ENCODE results near the gene MYLK4.

The MYLK4 gene

DNA sequence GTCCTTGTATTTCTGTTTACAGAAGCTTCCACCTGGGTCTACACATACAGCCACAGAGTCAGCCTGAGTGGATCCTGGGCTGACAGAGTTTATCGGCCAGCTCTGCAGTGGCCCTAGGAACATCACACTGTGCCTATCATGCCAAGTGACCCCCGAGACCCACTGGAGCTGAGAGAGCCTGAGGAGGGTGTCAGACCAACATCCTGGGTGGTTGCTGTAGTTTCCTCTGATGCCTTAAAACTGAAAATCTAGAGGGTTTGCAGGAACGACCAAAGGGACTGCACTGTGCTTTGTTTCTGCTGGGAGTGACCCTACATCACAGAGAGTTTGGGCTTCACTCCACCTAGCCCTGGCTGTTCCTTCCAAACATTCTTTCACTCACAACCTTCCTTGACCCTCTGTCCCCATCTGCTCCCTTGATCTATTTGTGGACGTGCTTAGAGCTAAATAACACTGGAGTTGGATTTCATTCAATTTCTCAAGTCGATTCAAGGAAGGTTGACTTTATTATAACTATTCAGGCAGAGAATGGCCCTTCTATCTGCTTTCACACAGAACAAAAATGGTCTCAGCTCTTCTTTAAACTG lies 18.1 kb downstream of the MYLK4 start:
- DNase-seq = no peak

DNA sequence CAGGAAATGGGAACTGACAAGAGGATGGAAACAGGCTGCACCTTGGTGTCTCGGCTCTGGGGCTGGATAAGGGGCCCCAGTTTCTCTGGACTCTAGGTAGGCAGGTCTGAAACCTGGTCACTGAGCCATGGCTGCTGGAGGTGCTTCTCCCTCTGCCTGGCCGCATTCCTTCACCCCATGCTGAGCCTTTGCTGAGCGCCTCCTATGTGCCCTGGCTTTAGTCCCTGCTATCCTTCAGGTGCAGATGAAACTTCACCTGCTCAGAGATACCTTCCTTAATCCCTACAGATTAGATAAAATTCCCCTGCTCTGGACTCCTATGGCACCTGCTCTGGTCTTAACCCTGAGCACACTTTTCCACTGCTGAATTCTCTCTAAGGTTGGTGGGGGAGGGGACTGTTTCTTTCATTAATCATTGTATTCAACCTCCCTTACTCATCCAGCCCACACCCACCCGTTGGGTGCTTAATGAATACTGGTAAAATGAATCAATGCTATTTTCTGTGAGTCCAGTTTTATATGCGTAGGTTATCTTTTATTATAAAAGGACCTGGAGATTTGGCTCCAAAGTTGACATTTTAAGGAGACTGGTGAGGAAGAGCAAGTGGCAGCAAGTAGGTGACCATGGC lies 19.3 kb downstream of the MYLK4 start:
- no peak for DNase-seq

DNA sequence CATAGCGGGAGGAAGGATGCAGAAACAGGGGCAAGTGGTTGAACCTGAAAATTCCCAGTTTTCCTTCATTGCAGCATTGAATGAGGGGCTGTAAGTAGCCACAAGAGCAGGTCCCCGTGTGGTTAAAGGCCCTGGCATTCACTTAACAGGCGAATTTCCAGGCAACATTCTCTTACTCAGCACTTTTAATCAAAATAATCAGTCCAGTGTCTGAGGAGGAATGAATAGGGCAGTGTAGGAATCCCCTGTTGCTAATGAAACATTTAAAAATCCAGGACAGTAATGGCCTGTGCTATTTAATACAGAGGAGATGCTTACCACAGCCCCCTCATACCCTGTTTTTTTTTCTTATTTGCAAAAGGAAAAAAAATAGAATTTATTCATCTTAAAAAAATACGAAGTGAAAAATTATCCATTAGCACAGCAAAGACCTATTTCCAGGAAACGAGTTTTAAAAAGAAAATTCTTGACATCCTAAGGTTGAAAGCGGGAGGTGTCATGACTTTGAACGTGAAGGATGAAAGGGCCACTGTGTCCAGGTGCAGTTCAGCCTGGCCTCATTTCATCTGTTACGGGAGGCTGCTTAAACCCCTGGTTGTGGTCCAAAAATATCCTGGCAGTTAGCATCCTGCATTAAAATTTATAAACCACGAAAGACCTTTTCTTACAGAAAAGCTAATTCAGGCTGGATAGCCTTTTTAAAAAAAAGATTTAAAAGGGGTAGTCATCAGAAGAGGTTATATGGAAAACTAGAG lies 20.2 kb downstream of the MYLK4 start:
- DNase-seq = no peak

DNA sequence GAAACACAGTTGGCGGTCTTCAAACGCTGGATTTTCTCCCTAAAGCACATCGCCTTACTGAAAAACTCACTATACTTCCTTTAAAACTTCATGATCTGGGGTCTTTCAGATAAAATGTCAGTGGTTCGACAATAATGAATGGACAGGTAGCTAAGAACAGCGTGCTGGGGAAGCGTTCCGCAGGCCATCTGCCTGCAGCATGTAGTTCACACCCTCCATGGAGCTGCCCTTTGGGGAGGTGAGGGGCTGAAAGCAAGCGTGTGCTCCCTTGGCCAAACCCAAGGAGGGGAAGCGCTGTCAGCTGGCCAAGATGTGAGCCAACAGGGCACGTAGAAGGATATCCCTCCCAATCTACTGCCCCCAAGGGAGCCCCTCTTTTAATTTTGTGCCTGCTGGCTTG lies 20.8 kb downstream of the MYLK4 start:
- DNase-seq = no peak

DNA sequence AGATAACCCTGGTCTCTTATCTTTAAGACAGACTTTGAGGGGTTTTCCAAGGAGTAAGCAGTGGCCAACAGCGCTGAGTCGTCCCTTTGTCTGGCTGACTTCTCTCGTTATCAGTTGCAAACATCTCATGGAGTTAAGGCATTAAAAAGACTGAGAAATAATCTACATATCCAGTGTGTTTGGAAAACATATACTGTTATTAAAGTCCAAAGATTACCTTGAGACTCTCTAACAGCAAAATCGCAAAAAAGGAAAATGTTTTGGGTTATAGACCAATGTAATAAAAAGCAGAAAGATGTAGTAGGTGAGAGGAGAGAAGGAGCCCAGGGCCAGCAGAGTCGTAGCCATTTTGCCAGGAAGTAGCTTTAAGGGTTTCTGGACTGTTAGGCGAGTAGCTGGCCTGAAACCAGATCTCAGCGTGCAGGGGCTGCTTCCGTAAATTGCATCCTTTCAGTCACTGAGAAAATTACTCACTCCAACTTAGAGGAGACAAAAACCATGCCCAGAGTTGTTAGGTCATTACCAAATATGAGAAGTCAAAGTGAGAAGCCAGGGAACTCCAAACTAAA lies 24.6 kb downstream of the MYLK4 start:
- no peak for DNase-seq

DNA sequence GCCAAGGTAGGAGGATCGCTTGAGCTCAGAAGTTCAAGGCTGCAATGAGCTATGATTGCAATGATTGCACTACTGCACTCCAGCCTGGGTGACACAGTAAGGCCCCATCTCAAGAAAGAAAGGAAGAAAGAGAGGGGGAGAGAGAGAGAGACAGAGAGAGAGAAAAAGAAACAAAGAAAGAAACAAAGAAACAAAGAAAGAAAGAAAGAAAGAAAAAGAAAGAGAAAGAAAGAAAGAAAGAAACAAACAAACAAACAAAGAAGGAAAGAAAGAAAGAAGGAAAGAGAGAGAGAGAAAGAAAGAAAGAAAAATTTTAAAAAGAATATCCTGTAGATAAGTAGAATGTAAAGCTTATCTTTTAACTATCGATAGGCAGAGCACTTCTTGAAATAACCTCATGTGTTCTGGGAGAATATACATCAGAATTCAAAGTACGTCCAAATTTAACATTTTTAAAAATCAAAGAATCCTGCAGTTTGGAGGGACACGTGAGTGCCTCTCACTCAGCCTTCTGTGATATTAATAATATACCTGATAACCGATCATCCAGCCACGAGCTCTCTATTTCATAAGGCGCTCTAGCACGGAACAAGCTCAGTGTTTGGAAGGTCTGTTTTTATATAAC lies 25.2 kb downstream of the MYLK4 start:
- DNase-seq = no peak

DNA sequence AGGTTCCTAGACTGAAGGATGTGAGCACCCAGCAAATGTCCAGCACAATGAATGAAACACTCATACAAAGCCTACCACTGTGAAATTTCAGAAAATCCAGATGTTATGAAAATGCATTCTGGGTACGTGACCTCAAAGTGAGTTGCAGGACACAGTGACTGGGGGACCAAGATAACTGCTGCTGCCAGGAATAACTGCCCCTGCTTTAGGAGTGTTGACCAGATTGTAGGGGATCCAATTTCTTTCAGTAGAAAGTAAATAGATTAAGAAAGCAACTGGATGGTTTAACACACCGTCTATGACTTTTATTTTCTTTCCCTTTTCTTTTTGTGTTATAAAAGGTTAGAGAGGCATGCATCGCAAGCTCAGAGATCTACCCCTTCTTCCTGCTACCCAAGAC lies 29.5 kb downstream of the MYLK4 start:
- DNase-seq = no peak

DNA sequence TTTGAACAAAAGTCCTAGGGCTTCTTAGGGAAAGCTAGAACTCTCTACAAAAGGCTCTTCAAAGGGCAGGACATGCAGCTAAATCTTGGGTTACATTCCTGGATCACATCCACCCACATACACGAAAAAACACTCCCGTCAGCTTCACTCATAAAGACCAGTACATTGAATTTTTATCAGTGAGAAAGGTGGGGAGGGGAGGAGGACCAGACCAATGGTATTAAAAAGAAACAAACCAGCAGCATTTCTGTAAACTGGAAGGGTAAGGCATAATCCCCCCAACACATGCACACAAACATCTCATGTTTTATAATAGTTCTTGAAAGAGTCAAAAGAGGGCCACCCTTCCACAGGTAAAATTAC lies 31.6 kb downstream of the MYLK4 start:
- DNase-seq = no peak

DNA sequence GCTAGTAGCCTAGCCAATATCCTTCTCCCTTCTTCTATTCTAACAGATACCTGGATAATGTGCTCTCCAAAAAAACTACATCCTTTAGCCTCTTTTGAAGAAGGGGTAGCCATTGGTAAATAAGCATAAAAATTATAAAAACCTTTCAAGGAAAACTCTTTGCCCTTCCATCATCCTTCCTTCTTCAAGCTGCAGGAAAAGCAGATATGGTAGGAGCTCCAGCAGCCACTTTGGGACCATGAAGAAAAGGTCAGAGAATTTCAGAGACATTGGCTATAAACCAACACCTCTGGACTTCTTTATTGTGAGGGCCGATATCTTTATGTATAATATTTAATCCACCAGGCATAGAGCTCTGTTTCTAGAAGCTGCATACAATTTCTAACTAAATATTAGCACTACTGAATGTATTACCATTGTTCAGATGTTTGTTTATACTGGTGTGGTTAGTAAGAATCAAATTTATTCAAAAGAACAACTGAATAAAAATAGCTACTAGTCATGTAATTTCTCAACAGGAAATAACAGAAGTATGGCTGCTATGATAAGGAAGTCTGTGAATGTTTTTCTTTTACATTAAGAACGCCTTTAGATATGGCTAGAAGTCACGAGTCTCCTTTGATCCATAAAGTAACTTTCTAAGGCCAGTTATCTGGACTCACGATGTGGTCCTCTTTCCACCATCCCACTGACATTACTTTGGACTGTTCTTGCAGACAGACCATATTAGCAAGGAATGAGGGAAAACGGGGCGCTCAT lies 32.2 kb downstream of the MYLK4 start:
- DNase-seq = no peak

DNA sequence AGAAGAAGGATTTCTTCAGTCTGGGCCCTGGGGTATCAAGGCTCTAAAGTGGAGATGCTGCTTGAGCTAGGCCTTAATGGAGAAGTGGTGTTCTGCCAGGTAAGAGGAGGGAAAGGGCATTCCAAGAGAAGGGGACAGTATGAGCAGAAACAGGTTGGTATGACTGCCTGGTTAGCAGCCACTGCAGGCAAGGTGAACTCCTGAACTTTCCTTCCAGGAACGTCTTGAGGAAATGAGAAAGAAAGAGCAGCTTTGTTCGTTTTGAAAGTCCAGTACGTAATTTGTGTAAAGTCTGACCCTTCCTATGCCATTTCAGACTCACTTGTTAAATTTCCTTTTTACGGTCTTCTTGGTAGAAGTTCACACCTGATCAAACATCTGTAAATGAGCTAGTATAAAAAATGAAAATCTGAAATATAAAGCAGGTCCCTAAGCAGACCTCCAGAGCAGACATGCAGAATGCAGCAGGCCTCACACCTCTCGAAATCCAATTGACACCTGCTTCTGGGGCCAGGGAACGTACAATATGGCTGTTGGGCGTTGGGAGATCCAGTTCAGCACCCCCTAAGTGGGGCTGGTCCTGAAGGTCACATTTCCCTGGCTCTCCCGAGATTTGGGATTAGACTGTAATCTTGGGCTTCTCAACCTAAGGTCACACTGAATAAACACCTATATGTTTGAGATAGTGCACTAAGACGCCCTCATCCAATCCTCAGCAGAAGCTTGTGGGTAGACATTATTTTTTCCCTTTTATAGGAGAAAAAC lies 33.6 kb downstream of the MYLK4 start:
- no peak for DNase-seq

DNA sequence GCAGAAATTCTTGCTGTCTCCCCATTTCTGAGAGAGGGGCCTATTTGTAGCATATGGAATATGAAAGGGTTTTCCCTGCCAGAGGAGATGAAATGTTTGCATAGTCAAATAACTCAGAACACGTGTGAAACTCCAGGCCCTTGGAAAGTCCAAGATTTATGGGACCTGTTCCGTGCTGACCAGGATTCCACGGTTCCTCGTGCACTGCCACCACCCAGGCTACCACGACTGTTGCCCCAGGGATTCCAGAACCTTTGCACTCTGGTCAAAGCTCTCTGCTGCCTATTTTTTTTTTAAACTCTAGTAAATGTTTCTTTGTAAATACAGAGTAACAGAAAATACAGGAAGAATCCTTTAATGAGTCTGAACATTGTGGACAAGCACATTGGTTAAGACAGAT lies 35.0 kb downstream of the MYLK4 start:
- DNase-seq = no peak

DNA sequence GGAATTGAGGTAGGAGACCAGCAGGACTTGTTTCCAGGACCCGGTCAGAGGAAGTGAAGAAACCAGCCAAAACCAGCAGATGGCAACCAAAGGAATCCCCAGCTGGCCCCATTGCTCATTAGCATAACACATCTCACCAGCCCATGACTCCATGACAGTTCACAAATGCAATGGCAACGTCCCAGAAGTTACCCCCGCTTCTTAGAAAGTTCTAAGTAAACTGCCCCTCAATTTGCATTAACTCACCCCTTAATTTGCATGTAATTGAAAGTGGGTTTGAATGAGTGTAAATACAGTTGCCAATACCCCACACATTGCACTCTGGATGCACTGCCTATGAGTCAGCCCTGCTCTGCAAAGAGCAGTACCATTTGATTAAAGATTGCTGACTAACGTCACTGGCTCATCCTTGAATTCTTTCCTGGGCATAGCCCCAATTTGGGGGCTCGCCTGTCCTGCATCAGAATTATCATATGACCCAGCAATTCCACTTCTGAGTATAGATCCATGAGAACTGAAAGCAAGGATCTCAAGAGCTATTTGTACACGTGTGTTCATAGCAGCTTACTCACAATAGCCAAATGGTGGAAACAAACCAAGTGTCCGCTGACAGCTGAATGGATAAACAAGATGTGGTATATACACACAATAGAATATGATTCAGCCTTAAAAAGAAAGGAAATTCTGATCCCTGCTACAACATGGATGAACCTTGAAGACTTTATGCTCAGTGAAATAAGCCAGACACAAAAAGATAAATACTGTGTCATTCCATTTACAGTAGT lies 36.4 kb downstream of the MYLK4 start:
- DNase-seq = no peak

DNA sequence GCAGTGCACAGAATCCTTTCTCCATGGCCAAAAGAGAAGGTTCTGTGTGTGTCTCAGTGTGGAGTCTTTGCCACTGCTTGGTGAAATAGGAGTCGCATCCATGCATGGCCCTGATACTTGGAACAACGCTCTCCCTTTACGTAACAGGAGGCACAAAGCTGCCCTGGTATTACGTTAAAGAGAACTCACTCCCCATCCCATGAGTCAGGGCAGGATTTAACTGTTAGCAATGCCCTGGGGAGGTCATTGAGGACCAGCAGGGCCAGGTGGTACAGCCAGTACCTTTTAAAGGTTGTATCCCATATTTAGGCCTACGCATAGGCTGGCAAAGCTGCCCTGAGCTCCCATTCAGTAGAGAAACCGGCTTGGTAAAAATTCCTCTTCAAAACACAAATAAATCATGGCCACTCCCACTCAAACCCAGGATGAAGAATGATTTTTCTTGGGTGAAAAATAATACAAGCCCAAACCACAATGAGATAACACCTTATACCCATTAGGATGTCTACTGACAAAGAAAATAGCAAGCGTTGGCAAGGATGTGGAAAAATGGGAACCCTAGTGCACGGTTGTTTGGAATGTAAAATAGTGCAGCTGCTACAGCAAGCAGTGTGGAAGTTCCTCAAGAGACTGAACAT lies 37.1 kb downstream of the MYLK4 start:
- DNase-seq = no peak

DNA sequence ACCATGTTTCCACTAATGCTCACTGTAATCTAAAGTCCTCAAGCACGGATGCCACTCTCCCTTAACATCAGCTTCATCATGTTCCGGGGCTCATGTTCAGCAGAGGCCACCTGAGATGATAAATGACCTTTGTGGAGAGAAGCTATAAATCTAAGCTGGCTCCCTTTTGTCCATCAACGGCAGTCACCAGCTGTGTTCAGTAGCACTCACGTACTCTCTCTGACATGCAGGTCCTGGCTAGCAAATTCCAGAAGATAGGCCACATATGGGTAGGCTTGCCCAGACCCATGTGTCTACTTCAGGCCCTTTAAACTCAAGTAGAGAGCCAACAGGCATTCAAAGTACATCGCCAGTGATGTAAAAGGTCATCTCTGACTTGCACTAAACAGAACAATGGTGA lies 38.6 kb downstream of the MYLK4 start:
- DNase-seq = no peak

DNA sequence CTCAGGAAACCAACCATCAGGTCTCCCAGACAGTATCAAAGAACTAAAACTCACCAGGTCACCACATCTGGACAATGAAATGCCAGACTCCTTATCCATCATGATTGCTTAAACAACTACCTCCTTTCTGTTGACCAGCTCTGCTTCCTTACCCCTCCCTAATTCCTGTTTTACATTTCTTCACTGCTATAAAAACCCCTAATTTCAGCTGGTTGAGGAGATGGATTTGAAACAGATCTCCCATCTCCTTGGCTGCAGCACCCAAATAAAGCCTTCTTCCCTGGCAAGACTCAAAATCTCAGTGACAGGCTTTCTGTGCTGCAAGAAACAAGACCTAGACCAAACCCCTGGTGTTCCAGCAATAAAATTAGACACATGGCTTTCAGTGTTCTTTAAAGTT lies 40.3 kb downstream of the MYLK4 start:
- no peak for DNase-seq

DNA sequence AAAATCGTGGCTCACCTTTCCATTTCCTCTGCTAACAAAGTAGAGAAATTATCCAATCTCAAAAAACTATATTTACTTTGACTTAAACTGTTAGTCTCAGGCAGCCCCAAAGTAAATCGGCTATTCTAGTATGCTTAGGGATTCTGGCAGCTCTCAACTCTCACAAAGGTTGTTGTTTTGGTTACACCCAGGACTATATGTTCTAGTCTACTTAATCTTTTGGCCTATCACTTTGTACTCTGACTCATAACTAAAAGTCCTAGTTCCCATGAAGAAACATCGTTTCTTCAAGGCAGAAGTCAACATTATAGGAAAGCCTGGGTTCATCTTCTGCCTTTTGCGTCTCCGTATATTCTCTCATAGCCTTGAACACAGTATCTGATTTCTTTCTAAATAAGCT lies 42.3 kb downstream of the MYLK4 start:
- no peak for DNase-seq

DNA sequence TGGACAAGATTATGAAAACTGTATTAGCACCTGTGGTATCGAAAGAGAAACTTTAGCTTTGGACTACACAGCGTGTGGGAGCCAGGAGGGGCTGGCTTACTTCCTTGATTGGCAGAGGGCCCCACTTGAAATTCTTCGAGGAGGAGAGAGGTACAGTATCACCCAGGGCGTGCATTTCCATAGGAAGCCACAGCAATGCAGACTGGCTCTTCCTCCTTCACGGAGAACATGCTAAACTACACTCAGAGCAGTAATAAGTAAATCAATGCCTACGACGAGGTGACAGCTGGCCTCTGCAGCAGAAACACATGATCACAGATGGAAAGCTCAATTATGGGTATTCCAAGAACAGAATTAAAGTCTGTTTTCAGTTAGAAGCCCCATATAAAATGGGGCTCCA lies 44.2 kb downstream of the MYLK4 start:
- no peak for DNase-seq

DNA sequence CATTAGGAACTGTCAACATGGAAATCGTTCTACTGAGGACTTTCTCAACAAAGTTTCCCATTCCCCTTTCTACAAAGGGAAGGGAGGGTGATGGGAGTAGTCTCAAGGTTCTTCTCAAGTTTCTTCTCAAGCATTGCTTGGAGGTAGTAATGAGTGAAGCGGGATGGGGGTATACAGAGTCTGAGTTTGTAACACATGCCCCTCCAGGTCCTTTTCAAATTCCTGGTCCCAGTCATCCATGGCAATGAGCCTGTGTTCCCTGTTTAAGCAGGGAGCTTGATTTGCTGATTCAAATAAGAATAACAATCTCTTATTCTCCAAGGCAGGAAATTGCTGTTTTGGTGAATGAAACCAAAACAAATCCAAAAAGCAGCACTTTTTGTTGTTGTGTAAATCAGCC lies 45.5 kb downstream of the MYLK4 start:
- no peak for DNase-seq

DNA sequence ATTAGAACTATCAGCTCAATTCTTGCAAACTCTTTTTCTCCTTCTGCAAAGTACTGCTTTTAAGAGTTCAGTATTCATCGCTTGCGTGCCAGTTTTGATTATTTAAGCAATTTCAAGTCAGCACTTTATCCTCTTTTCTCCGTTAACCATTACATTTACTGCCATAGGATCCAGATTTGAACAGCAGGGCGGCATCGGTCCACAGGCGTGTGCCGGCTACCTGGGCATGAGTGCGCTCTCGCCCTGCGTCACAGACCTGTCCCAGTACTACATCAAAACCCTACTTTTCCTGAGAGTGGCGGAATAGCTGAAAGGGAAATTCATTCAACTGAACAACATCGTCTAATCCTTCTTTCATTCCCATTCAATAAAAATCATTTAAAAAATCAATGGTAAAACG lies 53.4 kb downstream of the MYLK4 start:
- DNase-seq = no peak

DNA sequence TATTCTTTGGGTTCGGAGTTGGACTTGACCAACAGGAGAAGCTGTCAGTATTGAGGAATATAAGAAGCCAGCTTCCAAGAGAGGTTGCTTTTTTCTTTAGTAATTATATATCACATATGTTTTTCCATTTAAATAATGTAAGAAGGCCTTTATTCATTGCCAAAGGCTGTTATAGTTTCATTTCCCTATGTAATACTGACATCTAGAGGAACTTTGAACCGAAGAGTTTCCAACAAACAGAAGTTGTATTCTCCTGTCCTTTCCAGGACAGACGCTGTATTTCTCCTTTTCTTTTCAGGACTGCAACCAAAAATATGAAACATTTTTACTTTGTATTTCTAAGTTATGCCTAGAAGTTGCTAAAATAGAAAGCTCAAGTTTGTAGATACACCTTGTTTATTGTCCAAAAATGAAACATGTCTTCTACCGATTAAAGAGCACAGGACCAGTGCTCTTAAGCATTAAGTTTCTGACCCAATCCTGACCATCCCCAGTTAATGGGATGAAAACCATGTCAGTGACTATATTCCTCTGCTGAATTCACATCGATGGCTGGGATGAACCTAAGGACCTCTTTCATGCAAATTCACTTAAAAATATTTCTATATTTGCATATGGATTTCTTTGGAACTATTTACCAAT lies 55.1 kb downstream of the MYLK4 start:
- no peak for DNase-seq

Measured in NCI-H1105 (cell line).